GM19238 (cell line): ENCODE data around the gene SPTBN2.
"Not testable (repeated sequence)": the region's sequence is repeated elsewhere in the genome, so short reads cannot be mapped to it uniquely, and the experiment has no call there.

Experiments used
- DNase-seq: peaks from one replicate; pipeline ENCODE4 v3.0.0; 2011; ENCODE audit warnings: low spot score; ENCODE audit not compliant: insufficient read length

Gene SPTBN2

GRCh38 chr11:66724167-66724566 is 4.8 kb downstream of the SPTBN2 start:
- not testable (repeated sequence) for DNase-seq

GRCh38 chr11:66723693-66724092 is 5.3 kb downstream of the SPTBN2 start:
- DNase-seq, result no peak

- DNase-seq, result no peak
These were observed 6.0 kb downstream of the SPTBN2 start for GRCh38 chr11:66722745-66723651.

- no peak for DNase-seq
These were observed 7.1 kb downstream of the SPTBN2 start for GRCh38 chr11:66721939-66722338.

- DNase-seq, result no peak
These were observed 8.0 kb downstream of the SPTBN2 start for GRCh38 chr11:66720899-66721470.

GRCh38 chr11:66720223-66720898 is 8.7 kb downstream of the SPTBN2 start:
- no peak for DNase-seq

- DNase-seq, result no peak
These were observed 9.7 kb downstream of the SPTBN2 start for GRCh38 chr11:66719111-66719872.

GRCh38 chr11:66718320-66718971 is 10.6 kb downstream of the SPTBN2 start:
- no peak for DNase-seq

GRCh38 chr11:66717925-66718319 is 11.1 kb downstream of the SPTBN2 start:
- DNase-seq, result no peak

GRCh38 chr11:66716996-66717395 is 12.0 kb downstream of the SPTBN2 start:
- DNase-seq, result no peak

- DNase-seq, result no peak
These were observed 13.5 kb downstream of the SPTBN2 start for GRCh38 chr11:66715346-66716085.

GRCh38 chr11:66713746-66714480 is 15.1 kb downstream of the SPTBN2 start:
- DNase-seq, result no peak

GRCh38 chr11:66710384-66710930 is 18.6 kb downstream of the SPTBN2 start:
- DNase-seq, result no peak

- DNase-seq, result no peak
These were observed 20.3 kb downstream of the SPTBN2 start for GRCh38 chr11:66708701-66709100.

GRCh38 chr11:66708094-66708493 is 20.9 kb downstream of the SPTBN2 start:
- DNase-seq, result no peak

GRCh38 chr11:66707486-66707885 is 21.5 kb downstream of the SPTBN2 start:
- no peak for DNase-seq

- no peak for DNase-seq
These were observed 22.0 kb downstream of the SPTBN2 start for GRCh38 chr11:66706989-66707388.

GRCh38 chr11:66705587-66706335 is 23.3 kb downstream of the SPTBN2 start:
- DNase-seq, result no peak
